ENCODE measurements around the gene BCL11B. TPM values are rescaled to one million over a fixed set of nuclear protein-coding genes. Genes with fewer than 3 reads are reported as not detected.

The BCL11B gene
- total RNA-seq, 2 experiments from 2014 or later: 31.3 to 32.1 TPM

- POLR2A ChIA-PET: interaction anchor here (0.6 to 10.2 kb wide), 3 partner anchors 10 to 31 kb away, joined by 3 to 143 read pairs (median 5); partner anchors contain the start of gene BCL11B
- CTCF ChIA-PET: interaction anchor here (1.1 to 15.4 kb wide), 4 partner anchors 15 to 51 kb away, joined by 4 to 159 read pairs (median 4); no protein-coding TSS in a partner anchor
Measured at GRCh38 chr14:99238216-99238615, 33.8 kb downstream of the BCL11B start.

GRCh38 chr14:99237288-99237687 is 34.7 kb downstream of the BCL11B start:
- POLR2A ChIA-PET: interaction anchor here (0.6 to 10.2 kb wide), 10 partner anchors 9 to 1068 kb away, joined by 3 to 143 read pairs (median 6); partner anchors contain the start of gene BCL11B
- CTCF ChIA-PET: interaction anchor here (0.7 to 15.4 kb wide), 7 partner anchors 8 to 50 kb away, joined by 3 to 159 read pairs (median 4); no protein-coding TSS in a partner anchor

GRCh38 chr14:99236386-99237138 is 35.4 kb downstream of the BCL11B start:
- POLR2A ChIA-PET: interaction anchor here (0.6 to 10.2 kb wide), 8 partner anchors 10 to 37 kb away, joined by 3 to 143 read pairs (median 6); partner anchors contain the start of gene BCL11B

GRCh38 chr14:99235582-99236320 is 36.2 kb downstream of the BCL11B start:
- POLR2A ChIA-PET: interaction anchor here (0.6 to 10.2 kb wide), 7 partner anchors 9 to 200 kb away, joined by 5 to 143 read pairs (median 8); partner anchors contain the start of gene BCL11B
- CTCF ChIA-PET: interaction anchor here (0.6 to 15.4 kb wide), 9 partner anchors 11 to 51 kb away, joined by 3 to 159 read pairs (median 3); no protein-coding TSS in a partner anchor

More at GRCh38 chr14:99236386-99237138, 35.4 kb downstream of the BCL11B start:
- CTCF ChIA-PET: interaction anchor here (0.6 to 15.4 kb wide), 12 partner anchors 8 to 52 kb away, joined by 3 to 159 read pairs (median 4); partner anchors contain the start of gene BCL11B

GRCh38 chr14:99234961-99235571 is 36.9 kb downstream of the BCL11B start:
- ChIA-PET CTCF (interaction anchor here (0.6 to 15.4 kb wide), 11 partner anchors 11 to 262 kb away, joined by 3 to 159 read pairs (median 3); no protein-coding TSS in a partner anchor), POLR2A (interaction anchor here (0.6 to 10.2 kb wide), 6 partner anchors 8 to 200 kb away, joined by 3 to 143 read pairs (median 7); partner anchors contain the start of gene BCL11B)

GRCh38 chr14:99234355-99234754 is 37.6 kb downstream of the BCL11B start:
- ChIA-PET CTCF (interaction anchor here (0.8 to 15.4 kb wide), 7 partner anchors 10 to 45 kb away, joined by 3 to 159 read pairs (median 3); no protein-coding TSS in a partner anchor), POLR2A (interaction anchor here (0.8 to 10.2 kb wide), 4 partner anchors 28 to 88 kb away, joined by 3 to 143 read pairs (median 4); partner anchors contain the start of gene BCL11B)

GRCh38 chr14:99233222-99234035 is 38.6 kb downstream of the BCL11B start:
- CTCF ChIA-PET: interaction anchor here (1.1 to 15.4 kb wide), 6 partner anchors 9 to 39 kb away, joined by 3 to 159 read pairs (median 8); partner anchors contain the start of gene BCL11B
- POLR2A ChIA-PET: interaction anchor here (0.8 to 10.2 kb wide), 4 partner anchors 29 to 45 kb away, joined by 4 to 143 read pairs (median 12); partner anchors contain the start of gene BCL11B

- ChIA-PET POLR2A (interaction anchor here (0.8 to 2.8 kb wide), 3 partner anchors 29 to 44 kb away, joined by 4 to 19 read pairs (median 5); no protein-coding TSS in a partner anchor), CTCF (interaction anchor here (0.5 to 15.4 kb wide), 6 partner anchors 13 to 1824 kb away, joined by 3 to 159 read pairs (median 8); partner anchors contain the start of gene BCL11B)
Measured at GRCh38 chr14:99232714-99233214, 39.2 kb downstream of the BCL11B start.

- CTCF ChIA-PET: interaction anchor here (0.5 to 15.4 kb wide), 7 partner anchors 9 to 1823 kb away, joined by 3 to 159 read pairs (median 14); no protein-coding TSS in a partner anchor
- POLR2A ChIA-PET: interaction anchor here (0.6 to 2.8 kb wide), 5 partner anchors 23 to 43 kb away, joined by 3 to 19 read pairs (median 4); partner anchors contain the start of gene BCL11B
Measured at GRCh38 chr14:99231850-99232713, 39.9 kb downstream of the BCL11B start.

- POLR2A ChIA-PET: interaction anchor here (0.6 to 2.8 kb wide), 7 partner anchors 13 to 42 kb away, joined by 3 to 19 read pairs (median 5); partner anchors contain the start of gene BCL11B
- CTCF ChIA-PET: interaction anchor here (0.6 to 15.4 kb wide), 16 partner anchors 10 to 724 kb away, joined by 3 to 159 read pairs (median 4); partner anchors contain the start of gene BCL11B
Measured at GRCh38 chr14:99231161-99231849, 40.7 kb downstream of the BCL11B start.

- ChIA-PET POLR2A (interaction anchor here (0.5 to 2.8 kb wide), 9 partner anchors 10 to 42 kb away, joined by 3 to 19 read pairs (median 4); no protein-coding TSS in a partner anchor), CTCF (interaction anchor here (0.6 to 15.4 kb wide), 20 partner anchors 9 to 723 kb away, joined by 3 to 159 read pairs (median 4); partner anchors contain the start of gene BCL11B)
Measured at GRCh38 chr14:99230208-99231151, 41.5 kb downstream of the BCL11B start.

GRCh38 chr14:99229654-99230207 is 42.3 kb downstream of the BCL11B start:
- ChIA-PET POLR2A (interaction anchor here (0.5 to 1.6 kb wide), 8 partner anchors 11 to 42 kb away, joined by 3 to 10 read pairs (median 4); partner anchors contain the start of gene BCL11B), CTCF (interaction anchor here (0.9 to 15.4 kb wide), 15 partner anchors 8 to 42 kb away, joined by 3 to 159 read pairs (median 5); partner anchors contain the start of gene BCL11B)

GRCh38 chr14:99228760-99229159 is 43.2 kb downstream of the BCL11B start:
- ChIA-PET POLR2A (interaction anchor here (1.1 to 1.5 kb wide), 3 partner anchors 12 to 43 kb away, joined by 3 to 6 read pairs (median 3); partner anchors contain the start of gene BCL11B), CTCF (interaction anchor here (1.3 to 15.4 kb wide), 6 partner anchors 10 to 43 kb away, joined by 3 to 159 read pairs (median 12); partner anchors contain the start of gene BCL11B)

All from activated CD8-positive, alpha-beta memory T cell treated with anti-CD3 and anti-CD28 coated beads for 36 hours (primary cell).